ENCODE measurements around the gene NCAPD2. TPM values are rescaled to one million over a fixed set of nuclear protein-coding genes. Genes with fewer than 3 reads are reported as not detected.
A peak's percentile ranks its signal among the peaks of the same experiment; 100 is the strongest.

NCAPD2 gene
- total RNA-seq, 2 donors from 2014 or later, result 35.9 to 94.1 TPM

DNA sequence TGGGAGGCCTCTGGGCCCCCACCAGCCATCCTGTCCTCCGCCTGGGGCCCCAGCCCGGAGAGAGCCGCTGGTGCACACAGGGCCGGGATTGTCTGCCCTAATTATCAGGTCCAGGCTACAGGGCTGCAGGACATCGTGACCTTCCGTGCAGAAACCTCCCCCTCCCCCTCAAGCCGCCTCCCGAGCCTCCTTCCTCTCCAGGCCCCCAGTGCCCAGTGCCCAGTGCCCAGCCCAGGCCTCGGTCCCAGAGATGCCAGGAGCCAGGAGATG is 39.7 kb downstream of the NCAPD2 start:
- Histone ChIP-seq H3K4me3 (peak overlapping the region; percentile 99), H3K9ac (ENCODE audit: low read depth in 2 of 2, low read length in 2 of 2) (peak overlapping the region; percentile 70 to 99), H3K27me3 (no peaks in the 10 kb centered on the region), H3K27ac (peak overlapping the region; percentile 99), H3K4me1 (peaks cover 22% of the 10 kb centered on the region), H3K36me3 (peaks cover 24% of the 10 kb centered on the region), H3K9me3 (no peaks in the 10 kb centered on the region)
- no peak for TF ChIP-seq CTCF (IDR thresholded peaks at IDR 0.05)
- intact Hi-C loops (cut with DNase I), result no loop called here
- DNase-seq, result no peak

DNA sequence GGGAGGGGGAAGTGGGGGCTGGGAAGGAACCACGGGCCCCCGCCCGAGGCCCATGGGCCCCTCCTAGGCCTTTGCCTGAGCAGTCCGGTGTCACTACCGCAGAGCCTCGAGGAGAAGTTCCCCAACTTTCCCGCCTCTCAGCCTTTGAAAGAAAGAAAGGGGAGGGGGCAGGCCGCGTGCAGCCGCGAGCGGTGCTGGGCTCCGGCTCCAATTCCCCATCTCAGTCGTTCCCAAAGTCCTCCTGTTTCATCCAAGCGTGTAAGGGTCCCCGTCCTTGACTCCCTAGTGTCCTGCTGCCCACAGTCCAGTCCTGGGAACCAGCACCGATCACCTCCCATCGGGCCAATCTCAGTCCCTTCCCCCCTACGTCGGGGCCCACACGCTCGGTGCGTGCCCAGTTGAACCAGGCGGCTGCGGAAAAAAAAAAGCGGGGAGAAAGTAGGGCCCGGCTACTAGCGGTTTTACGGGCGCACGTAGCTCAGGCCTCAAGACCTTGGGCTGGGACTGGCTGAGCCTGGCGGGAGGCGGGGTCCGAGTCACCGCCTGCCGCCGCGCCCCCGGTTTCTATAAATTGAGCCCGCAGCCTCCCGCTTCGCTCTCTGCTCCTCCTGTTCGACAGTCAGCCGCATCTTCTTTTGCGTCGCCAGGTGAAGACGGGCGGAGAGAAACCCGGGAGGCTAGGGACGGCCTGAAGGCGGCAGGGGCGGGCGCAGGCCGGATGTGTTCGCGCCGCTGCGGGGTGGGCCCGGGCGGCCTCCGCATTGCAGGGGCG is 40.2 kb downstream of the NCAPD2 start, which contains the start of gene GAPDH:
Gene GAPDH, plus strand, starts transcription at position 595 of the 772 bp plus-strand sequence. CDS start 316 bp downstream, outside the sequence.
- H3K4me1 ChIP-seq, result peaks cover 22% of the 10 kb centered on the region
- DNase-seq, result peak; percentile 93
- intact Hi-C loops (cut with DNase I), result no loop called here
- H3K27ac ChIP-seq, result peak within 1 kb of the TSS; percentile 99
- no peak for TF ChIP-seq CTCF (IDR thresholded peaks at IDR 0.05)
- H3K9ac ChIP-seq (ENCODE audit: low read depth in 2 of 2, low read length in 2 of 2), result peak within 1 kb of the TSS; percentile 95 to 99
- H3K9me3 ChIP-seq, result no peaks in the 10 kb centered on the region
- H3K4me3 ChIP-seq, result peak within 1 kb of the TSS; percentile 99
- H3K27me3 ChIP-seq, result no peaks in the 10 kb centered on the region
- peaks cover 24% of the 10 kb centered on the region for H3K36me3 ChIP-seq

GRCh38 chr12:6534695-6534944 is 40.7 kb downstream of the NCAPD2 start:
- no peak for DNase-seq
- intact Hi-C loops (cut with DNase I), result no loop called here
- Histone ChIP-seq H3K9ac (ENCODE audit: low read depth in 2 of 2, low read length in 2 of 2) (peak overlapping the region; percentile 95 to 99), H3K4me1 (peaks cover 23% of the 10 kb centered on the region), H3K27ac (peak overlapping the region; percentile 99), H3K36me3 (peaks cover 24% of the 10 kb centered on the region), H3K9me3 (no peaks in the 10 kb centered on the region), H3K4me3 (peak overlapping the region; percentile 99), H3K27me3 (no peaks in the 10 kb centered on the region)
- no peak for TF ChIP-seq CTCF (IDR thresholded peaks at IDR 0.05)

- Histone ChIP-seq H3K36me3 (peaks cover 24% of the 10 kb centered on the region), H3K9me3 (no peaks in the 10 kb centered on the region)
- intact Hi-C loops (cut with DNase I), result loop anchor here (5.0 kb wide), 1 partner anchor 113 kb away; no protein-coding TSS in a partner anchor
These were observed 41.2 kb downstream of the NCAPD2 start for GRCh38 chr12:6534945-6535696.

GRCh38 chr12:6535697-6535946 is 41.7 kb downstream of the NCAPD2 start:
- Histone ChIP-seq H3K36me3 (peaks cover 21% of the 10 kb centered on the region), H3K9ac (ENCODE audit: low read depth in 2 of 2, low read length in 2 of 2) (peak overlapping the region; percentile 95 to 99), H3K4me3 (peak overlapping the region; percentile 99), H3K27me3 (no peaks in the 10 kb centered on the region), H3K9me3 (no peaks in the 10 kb centered on the region), H3K27ac (peak overlapping the region; percentile 99), H3K4me1 (peaks cover 30% of the 10 kb centered on the region)
- intact Hi-C loops (cut with DNase I), result loop anchor here (5.0 kb wide), 1 partner anchor 113 kb away; no protein-coding TSS in a partner anchor
- no peak for TF ChIP-seq CTCF (IDR thresholded peaks at IDR 0.05)
- DNase-seq, result no peak

More at GRCh38 chr12:6534945-6535696, 41.2 kb downstream of the NCAPD2 start:
- peak overlapping the region; percentile 95 to 99 for H3K9ac ChIP-seq (ENCODE audit: low read depth in 2 of 2, low read length in 2 of 2)
- peak; percentile 73 for DNase-seq
- peak overlapping the region; percentile 99 for H3K4me3 ChIP-seq
- TF ChIP-seq CTCF (IDR thresholded peaks at IDR 0.05), result no peak
- H3K27me3 ChIP-seq, result no peaks in the 10 kb centered on the region
- peak overlapping the region; percentile 99 for H3K27ac ChIP-seq
- peaks cover 28% of the 10 kb centered on the region for H3K4me1 ChIP-seq
